RWPE1 (cell line): ENCODE measurements around the gene SIKE1.
A peak's percentile ranks its signal among the peaks of the same experiment; 100 is the strongest.
"Not testable (repeated sequence)": the region's sequence is repeated elsewhere in the genome, so short reads cannot be mapped to it uniquely, and the experiment has no call there.

ENCODE experiments used
- CTCF ChIA-PET: fragments of 350-600 bp; sonication (Branson Sonifier 250); formaldehyde crosslinking; extraction: SDS; loops from one replicate; lab custom pipeline; 2021; lab: Yijun Ruan, JAX
- POLR2A ChIA-PET: fragments of 400-600 bp; formaldehyde crosslinking; extraction: SDS; loops from one replicate; lab custom pipeline; 2020; ENCODE audit warnings: antibody characterized with exemption; ENCODE audit not compliant: low non-redundant PET; lab: Yijun Ruan, JAX
- DNase-seq: peaks from one replicate; pipeline ENCODE4 v3.0.0; 2012; ENCODE audit warnings: low spot score
- H3K27ac ChIP-seq: fragments of 450-650 bp; 2 replicates; pipeline ENCODE4 v1.5.1; 2017
- CTCF ChIP-seq: fragments of 450-650 bp; conservative IDR thresholded peaks from 2 replicates; pipeline ENCODE4 v1.5.1; 2017; ENCODE audit warnings: low read depth, mild to moderate bottlenecking

Gene SIKE1

GRCh38 chr1:114780344-114781226 is at the start of gene SIKE1:
Gene SIKE1, minus strand, starts transcription at chr1:114780685. Its CDS starts 78 bp downstream, at chr1:114780607.
- TF ChIP-seq CTCF: no peak
- DNase-seq: peak; percentile 85
- ChIA-PET CTCF (interaction anchor here (0.6 kb wide), 2 partner anchors 56 to 106 kb away, joined by 3 to 4 read pairs; no protein-coding TSS in a partner anchor), POLR2A (no interaction called here)
- H3K27ac ChIP-seq: peak within 1 kb of the TSS; percentile 93

GRCh38 chr1:114830075-114830474 is 49.6 kb upstream of the SIKE1 start:
- H3K27ac ChIP-seq, POLR2A ChIA-PET, CTCF ChIA-PET, DNase-seq: not testable (repeated sequence)

- CTCF ChIA-PET: no interaction called here
- POLR2A ChIA-PET: no interaction called here
- peak; percentile 10 for DNase-seq
- no peak for TF ChIP-seq CTCF
- no peak overlapping the region for H3K27ac ChIP-seq
Measured at GRCh38 chr1:114828251-114828650, 47.8 kb upstream of the SIKE1 start.

GRCh38 chr1:114821978-114822377 is 41.5 kb upstream of the SIKE1 start:
- ChIA-PET POLR2A (interaction anchor here (1.0 kb wide), 1 partner anchor 64 kb away, joined by 5 read pairs; the partner anchor contains the start of gene CSDE1), CTCF (interaction anchor here (0.6 kb wide), 1 partner anchor 37 kb away, joined by 3 read pairs; no protein-coding TSS in a partner anchor)
- no peak overlapping the region for H3K27ac ChIP-seq
- no peak for DNase-seq
- no peak for TF ChIP-seq CTCF

- CTCF ChIA-PET: interaction anchor here (0.7 kb wide), 1 partner anchor 9 kb away, joined by 3 read pairs; no protein-coding TSS in a partner anchor
- POLR2A ChIA-PET: no interaction called here
- TF ChIP-seq CTCF: no peak
Measured at GRCh38 chr1:114820392-114820791, 39.9 kb upstream of the SIKE1 start.

GRCh38 chr1:114819869-114820268 is 39.4 kb upstream of the SIKE1 start:
- TF ChIP-seq CTCF: no peak
- ChIA-PET POLR2A (no interaction called here), CTCF (interaction anchor here (0.7 kb wide), 1 partner anchor 9 kb away, joined by 3 read pairs; no protein-coding TSS in a partner anchor)
- no peak for DNase-seq
- H3K27ac ChIP-seq: no peak overlapping the region

More at GRCh38 chr1:114820392-114820791, 39.9 kb upstream of the SIKE1 start:
- H3K27ac ChIP-seq: no peak overlapping the region
- no peak for DNase-seq

GRCh38 chr1:114804449-114804848 is 24.0 kb upstream of the SIKE1 start:
- CTCF ChIA-PET, POLR2A ChIA-PET, DNase-seq: not testable (repeated sequence)

More at GRCh38 chr1:114804449-114804848, 24.0 kb upstream of the SIKE1 start:
- H3K27ac ChIP-seq: not testable (repeated sequence)
